Gastroesophageal sphincter (tissue), 3 donors: ENCODE data around the gene FOXO6.

Experiments used
- POLR2AphosphoS5 ChIP-seq: sonication (generic); formaldehyde crosslinking; IDR thresholded peaks from one replicate; pipeline ENCODE4 v1.6.1; 2017; ENCODE audit warnings: antibody characterized with exemption
- TF ChIP-seq, protein P1 (sequence below), 4 experiments: fragments of 200-600 bp in 2 of 4; fragments of 450-650 bp in 2 of 4; sonication (generic) in 1 of 4; IDR thresholded peaks; one replicate each; pipeline ENCODE4 v1.5.1; 2017 to 2019; ENCODE audit warnings: antibody characterized with exemption in 4 of 4, mild to moderate bottlenecking in 2 of 4, moderate library complexity in 2 of 4

DNA sequence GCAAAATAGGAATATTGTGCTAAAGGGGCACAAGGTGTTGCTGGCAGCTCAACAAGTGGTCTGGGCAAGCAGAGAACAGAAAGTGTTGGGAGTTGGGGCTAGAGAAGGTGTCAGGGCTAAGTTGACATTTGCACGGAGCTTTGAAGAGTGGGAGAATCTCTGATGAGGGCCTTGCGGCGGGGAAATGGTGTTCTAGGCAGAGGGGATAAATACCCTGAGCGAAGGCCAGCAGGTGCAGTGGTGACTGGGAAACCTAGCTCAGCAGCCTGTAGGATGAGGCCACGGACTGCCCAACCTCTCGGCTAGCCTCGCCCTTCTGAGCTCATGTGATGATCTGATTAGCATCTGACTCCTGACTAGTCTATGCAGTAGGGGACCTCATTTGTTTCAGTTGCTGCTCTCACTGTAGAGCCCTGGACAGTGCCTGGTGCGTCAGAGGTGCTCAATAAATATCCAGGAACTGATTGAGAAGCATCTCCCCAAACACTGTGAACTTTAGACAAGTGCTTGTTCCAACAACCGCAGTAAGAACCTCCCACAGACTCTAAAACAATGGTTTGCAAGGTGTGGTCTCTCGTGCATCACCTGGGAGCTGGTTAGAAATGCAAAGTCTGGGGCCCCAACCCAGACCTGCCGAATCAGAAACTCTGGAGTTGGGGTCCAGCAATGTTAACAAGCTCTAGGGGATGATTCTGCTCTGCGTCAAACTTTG lies 1.0 kb upstream of the FOXO6 start:
- TF ChIP-seq, protein P1, sequence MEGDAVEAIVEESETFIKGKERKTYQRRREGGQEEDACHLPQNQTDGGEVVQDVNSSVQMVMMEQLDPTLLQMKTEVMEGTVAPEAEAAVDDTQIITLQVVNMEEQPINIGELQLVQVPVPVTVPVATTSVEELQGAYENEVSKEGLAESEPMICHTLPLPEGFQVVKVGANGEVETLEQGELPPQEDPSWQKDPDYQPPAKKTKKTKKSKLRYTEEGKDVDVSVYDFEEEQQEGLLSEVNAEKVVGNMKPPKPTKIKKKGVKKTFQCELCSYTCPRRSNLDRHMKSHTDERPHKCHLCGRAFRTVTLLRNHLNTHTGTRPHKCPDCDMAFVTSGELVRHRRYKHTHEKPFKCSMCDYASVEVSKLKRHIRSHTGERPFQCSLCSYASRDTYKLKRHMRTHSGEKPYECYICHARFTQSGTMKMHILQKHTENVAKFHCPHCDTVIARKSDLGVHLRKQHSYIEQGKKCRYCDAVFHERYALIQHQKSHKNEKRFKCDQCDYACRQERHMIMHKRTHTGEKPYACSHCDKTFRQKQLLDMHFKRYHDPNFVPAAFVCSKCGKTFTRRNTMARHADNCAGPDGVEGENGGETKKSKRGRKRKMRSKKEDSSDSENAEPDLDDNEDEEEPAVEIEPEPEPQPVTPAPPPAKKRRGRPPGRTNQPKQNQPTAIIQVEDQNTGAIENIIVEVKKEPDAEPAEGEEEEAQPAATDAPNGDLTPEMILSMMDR (IDR thresholded peaks at IDR 0.05): no peak
- TF ChIP-seq POLR2AphosphoS5: no peak
